HepG2 (cell line): ENCODE measurements around the gene BRD8. TPM values are rescaled to one million over a fixed set of nuclear protein-coding genes. Genes with fewer than 3 reads are reported as not detected.
A peak's percentile ranks its signal among the peaks of the same experiment; 100 is the strongest.

Source experiments
- BCL6 ChIP-seq: IDR thresholded peaks from 2 replicates; pipeline ENCODE4 v1.6.1; 2016; ENCODE audit warnings: missing genetic modification reagents, missing compliant biosample characterization
- FOXM1 ChIP-seq: sonication (generic); formaldehyde crosslinking; IDR thresholded peaks from 2 replicates; pipeline ENCODE4 v1.5.0; 2020; ENCODE audit warnings: missing genetic modification reagents
- FOXO1 ChIP-seq: sonication (generic); formaldehyde crosslinking; IDR thresholded peaks from 2 replicates; pipeline ENCODE4 v1.4.0; 2020; ENCODE audit warnings: missing genetic modification reagents
- FUBP1 ChIP-seq: sonication (generic); formaldehyde crosslinking; IDR thresholded peaks from 2 replicates; pipeline ENCODE4 v1.5.1; 2020; ENCODE audit warnings: missing genetic modification reagents, mild to moderate bottlenecking, borderline replicate concordance
- HNF4A ChIP-seq: sonication (generic); formaldehyde crosslinking; IDR thresholded peaks from 2 replicates; pipeline ENCODE4 v1.4.0; 2020; ENCODE audit warnings: missing genetic modification reagents
- JDP2 ChIP-seq: sonication (generic); formaldehyde crosslinking; IDR thresholded peaks from 2 replicates; pipeline ENCODE4 v1.8.1; 2022; ENCODE audit warnings: missing genetic modification reagents, borderline replicate concordance
- KDM4B ChIP-seq: sonication (generic); formaldehyde crosslinking; IDR thresholded peaks from 2 replicates; pipeline ENCODE4 v1.4.0; 2020; ENCODE audit warnings: missing genetic modification reagents
- MEF2D ChIP-seq: sonication (generic); formaldehyde crosslinking; IDR thresholded peaks from 2 replicates; pipeline ENCODE4 v1.5.1; 2020; ENCODE audit warnings: mild to moderate bottlenecking, missing genetic modification reagents
- PBX2 ChIP-seq: IDR thresholded peaks from 2 replicates; pipeline ENCODE4 v1.6.1; 2016; ENCODE audit warnings: control low read depth
- STAT6 ChIP-seq: sonication (generic); formaldehyde crosslinking; IDR thresholded peaks from 2 replicates; pipeline ENCODE4 v1.4.0; 2020; ENCODE audit warnings: missing genetic modification reagents, mild to moderate bottlenecking, borderline replicate concordance
- TP53 ChIP-seq: sonication (generic); formaldehyde crosslinking; conservative IDR thresholded peaks from 2 replicates; pipeline ENCODE4 v1.4.0; 2020; ENCODE audit warnings: missing genetic modification reagents
- ZFP91 ChIP-seq: sonication (generic); formaldehyde crosslinking; IDR thresholded peaks from 2 replicates; pipeline ENCODE4 v1.9.0; 2022; ENCODE audit warnings: missing genetic modification reagents, mild to moderate bottlenecking, borderline replicate concordance
- ZNF207 ChIP-seq: fragments of 450-650 bp; IDR thresholded peaks from 2 replicates; pipeline ENCODE4 v1.6.1; 2016; ENCODE audit warnings: antibody characterized with exemption, borderline replicate concordance
- ZNF260 ChIP-seq: sonication (generic); formaldehyde crosslinking; IDR thresholded peaks from 2 replicates; pipeline ENCODE4 v1.4.0; 2020; ENCODE audit warnings: missing genetic modification reagents, low read depth, mild to moderate bottlenecking, borderline replicate concordance
- ZNF557 ChIP-seq: sonication (generic); formaldehyde crosslinking; IDR thresholded peaks from 2 replicates; pipeline ENCODE4 v1.4.0; 2020; ENCODE audit warnings: missing genetic modification reagents
- ZNF639 ChIP-seq: conservative IDR thresholded peaks from 2 replicates; pipeline ENCODE4 v1.6.1; 2018; ENCODE audit warnings: missing genetic modification reagents
- ZNF709 ChIP-seq: sonication (generic); formaldehyde crosslinking; IDR thresholded peaks from 2 replicates; pipeline ENCODE4 v1.5.0; 2020; ENCODE audit warnings: mild to moderate bottlenecking, missing genetic modification reagents
- ZNF747 ChIP-seq: sonication (generic); formaldehyde crosslinking; IDR thresholded peaks from 2 replicates; pipeline ENCODE4 v1.8.1; 2023; ENCODE audit warnings: missing genetic modification reagents, mild to moderate bottlenecking, borderline replicate concordance
- ZNF773 ChIP-seq: sonication (generic); formaldehyde crosslinking; IDR thresholded peaks from 2 replicates; pipeline ENCODE4 v1.4.0; 2020; ENCODE audit warnings: missing genetic modification reagents, borderline replicate concordance
- ZNF782 ChIP-seq: sonication (generic); formaldehyde crosslinking; IDR thresholded peaks from 2 replicates; pipeline ENCODE4 v1.4.0; 2020; ENCODE audit warnings: missing genetic modification reagents, mild to moderate bottlenecking, borderline replicate concordance
- polyA plus RNA-seq, 8 experiments: library from polyadenylated mRNA; depleted of rRNA in 3 of 8; stranded (reverse) in 7 of 8; unstranded in 1 of 8; fragments of >200 nt; fragmentation: Illumina TruSeq in 4 of 8; extraction: Trizol in 4 of 8; gene quantifications; 2 replicates each; pipeline versions ENCODE4 v1.2.1 to v1.2.3, GENCODE V29; 2011 to 2016; ENCODE audit warnings: low read depth in 4 of 8, missing spikeins in 1 of 8, mixed read lengths in 1 of 8; ENCODE audit not compliant: insufficient read depth in 1 of 8
- total RNA-seq, 5 experiments: library from RNA; depleted of rRNA; stranded (reverse); fragments of >200 nt; fragmentation: Illumina TruSeq; extraction: Trizol; gene quantifications; 2 replicates each; pipeline ENCODE4 v1.2.3, GENCODE V29; 2016; ENCODE audit warnings: low read depth in 1 of 5

Gene BRD8
- total and polyA plus RNA-seq, 2 of the 13 experiments (the other 11 are each of a cell fraction or from before 2014, with no cell fraction given): 62.5 to 71.1 TPM

- no peak for TF ChIP-seq MEF2D
- TF ChIP-seq JDP2 (CRISPR knock-in tag): no peak
- peak; percentile 41; the same call in 1 of the 2 replicates for TF ChIP-seq ZNF747 (CRISPR knock-in tag)
- TF ChIP-seq ZNF207: no peak
- TF ChIP-seq KDM4B (CRISPR knock-in tag): no peak
- no peak for TF ChIP-seq FUBP1 (CRISPR knock-in tag)
- TF ChIP-seq TP53: no peak
- TF ChIP-seq FOXM1 (CRISPR knock-in tag): no peak
- TF ChIP-seq ZNF782: no peak
- TF ChIP-seq ZNF639: no peak
- TF ChIP-seq HNF4A (CRISPR knock-in tag): peak; percentile 86
- TF ChIP-seq ZNF260 (CRISPR knock-in tag): no peak
- TF ChIP-seq FOXO1 (CRISPR knock-in tag): no peak
- no peak for TF ChIP-seq ZNF709 (CRISPR knock-in tag)
- TF ChIP-seq BCL6 (CRISPR knock-in tag): peak; percentile 42; the same call in 1 of the 2 replicates
- TF ChIP-seq ZNF557 (CRISPR knock-in tag): no peak
- no peak for TF ChIP-seq PBX2 (CRISPR knock-in tag)
- TF ChIP-seq STAT6 (CRISPR knock-in tag): no peak
- TF ChIP-seq ZNF773 (CRISPR knock-in tag): no peak
- TF ChIP-seq ZFP91 (CRISPR knock-in tag): no peak
These were observed 83.1 kb downstream of the BRD8 start (continued) for GRCh38 chr5:138095100-138095907.
